Ascending aorta (tissue), 2 donors: ENCODE results near the gene NATD1. TPM values are rescaled to one million over a fixed set of nuclear protein-coding genes. Genes with fewer than 3 reads are reported as not detected.

Experiments used
- DNase-seq, 2 donors: peaks; one replicate each; pipeline ENCODE4 v3.0.0-alpha.2; 2019; ENCODE audit warnings: low spot score in 2 of 2
- H3K27ac ChIP-seq, 2 donors: fragments of 200-600 bp; sonication (generic); one replicate each; pipeline ENCODE4 v1.5.1; 2016 to 2017; ENCODE audit warnings: mild to moderate bottlenecking in 1 of 2
- H3K27me3 ChIP-seq: fragments of 200-600 bp; sonication (generic); one replicate; pipeline ENCODE4 v1.5.1; 2017
- H3K36me3 ChIP-seq, 2 donors: fragments of 200-600 bp; sonication (generic); one replicate each; pipeline ENCODE4 v1.5.1; 2016
- H3K4me1 ChIP-seq, 2 donors: fragments of 200-600 bp; sonication (generic); one replicate each; pipeline ENCODE4 v1.5.1; 2016 to 2017; ENCODE audit warnings: mild to moderate bottlenecking in 1 of 2
- H3K4me3 ChIP-seq, 2 donors: fragments of 200-600 bp; sonication (generic); one replicate each; pipeline ENCODE4 v1.5.1; 2016 to 2017; ENCODE audit warnings: mild to moderate bottlenecking in 1 of 2
- H3K9me3 ChIP-seq, 2 donors: fragments of 200-600 bp; sonication (generic); one replicate each; pipeline ENCODE4 v1.5.1; 2016
- CTCF ChIP-seq, 3 experiments: fragments of 200-600 bp in 2 of 3; fragments of 450-650 bp in 1 of 3; sonication (generic) in 2 of 3; IDR thresholded peaks; one replicate each; pipeline ENCODE4 v1.5.1; 2016 to 2019; ENCODE audit warnings: antibody characterized with exemption in 3 of 3, mild to moderate bottlenecking in 1 of 3, moderate library complexity in 1 of 3
- intact Hi-C: fragments of 100-400 bp; cut with DNase I; formaldehyde crosslinking; loops from one replicate; pipeline ENCODE4 v1.15.1; 2023
- total RNA-seq: library from RNA; depleted of rRNA; stranded (reverse); fragments of >200 nt; gene quantifications from one replicate; pipeline ENCODE4 v1.1.0, GENCODE V29; 2016

Gene NATD1
- total RNA-seq, 1 donor from 2014 or later, result 13.4 TPM

GRCh38 chr17:21215935-21216334, 37.3 kb downstream of the NATD1 start:
- intact Hi-C loops, result loop anchor here (2.0 kb wide), 1 partner anchor 49 kb away; no protein-coding TSS in a partner anchor
- DNase-seq, result no peak
- Histone ChIP-seq H3K27me3 (no peaks in the 10 kb centered on the region), H3K4me3 (no peak overlapping the region), H3K9me3 (no peaks in the 10 kb centered on the region), H3K27ac (no peak overlapping the region), H3K4me1 (peaks cover 8 to 31% of the 10 kb centered on the region in 2 donors), H3K36me3 (peaks cover 0 to 2% of the 10 kb centered on the region in 2 donors)
- no peak for TF ChIP-seq CTCF (IDR thresholded peaks at IDR 0.05)

- peaks cover 7 to 8% of the 10 kb centered on the region in 2 donors for H3K36me3 ChIP-seq
- H3K4me1 ChIP-seq, result peaks cover 8 to 34% of the 10 kb centered on the region in 2 donors
- peak overlapping the region; percentile 84 to 96 for H3K4me3 ChIP-seq
- no peaks in the 10 kb centered on the region for H3K27me3 ChIP-seq
- TF ChIP-seq CTCF (IDR thresholded peaks at IDR 0.05), result no peak
- no peak for DNase-seq
- H3K27ac ChIP-seq, result peak overlapping the region; percentile 95 to 97
- H3K9me3 ChIP-seq, result no peaks in the 10 kb centered on the region
- intact Hi-C loops, result loop anchor here (1.0 to 2.0 kb wide), 5 partner anchors 38 to 172 kb away; partner anchors contain the start of genes NATD1 and USP22
Observed at GRCh38 chr17:21214777-21215541, 38.3 kb downstream of the NATD1 start.

- Histone ChIP-seq H3K9me3 (no peaks in the 10 kb centered on the region), H3K4me3 (peak within 1 kb of the TSS; percentile 84 to 96), H3K36me3 (peaks cover 10 to 11% of the 10 kb centered on the region in 2 donors), H3K27me3 (no peaks in the 10 kb centered on the region), H3K27ac (peak within 1 kb of the TSS; percentile 95 to 97), H3K4me1 (peaks cover 8 to 34% of the 10 kb centered on the region in 2 donors)
- TF ChIP-seq CTCF (IDR thresholded peaks at IDR 0.05), result peak in 1 of 3 experiments; percentile 2
- DNase-seq, result peak; percentile 83 to 97
- intact Hi-C loops, result loop anchor here (1.0 to 2.0 kb wide), 5 partner anchors 39 to 171 kb away; partner anchors contain the start of genes NATD1 and USP22
Observed at GRCh38 chr17:21214015-21214776, 39.0 kb downstream of the NATD1 start, which contains the start of gene TMEM11. Gene TMEM11, minus strand, starts transcription at chr17:21214161. Its CDS starts 9 bp downstream, at chr17:21214152.

- Histone ChIP-seq H3K4me1 (peaks cover 8 to 34% of the 10 kb centered on the region in 2 donors), H3K36me3 (peaks cover 16 to 17% of the 10 kb centered on the region in 2 donors), H3K4me3 (peak overlapping the region; percentile 84 to 96), H3K9me3 (no peaks in the 10 kb centered on the region), H3K27me3 (no peaks in the 10 kb centered on the region), H3K27ac (peak overlapping the region; percentile 95 to 97)
- peak in 2 of 3 experiments; percentile 3 to 15 for TF ChIP-seq CTCF (IDR thresholded peaks at IDR 0.05)
- peak in 1 of 2 donors; percentile 68 for DNase-seq
- intact Hi-C loops, result loop anchor here (1.0 to 2.0 kb wide), 5 partner anchors 40 to 170 kb away; partner anchors contain the start of genes NATD1 and USP22
Observed at GRCh38 chr17:21213638-21214014, 39.6 kb downstream of the NATD1 start.

GRCh38 chr17:21212826-21213637, 40.2 kb downstream of the NATD1 start:
- peak overlapping the region; percentile 95 to 97 for H3K27ac ChIP-seq
- intact Hi-C loops, result no loop called here

More at GRCh38 chr17:21212826-21213637, 40.2 kb downstream of the NATD1 start:
- no peak for DNase-seq
- H3K4me3 ChIP-seq, result peak overlapping the region; percentile 84 to 96
- no peaks in the 10 kb centered on the region for H3K27me3 ChIP-seq
- peaks cover 17 to 22% of the 10 kb centered on the region in 2 donors for H3K36me3 ChIP-seq
- peaks cover 8 to 34% of the 10 kb centered on the region in 2 donors for H3K4me1 ChIP-seq
- no peaks in the 10 kb centered on the region for H3K9me3 ChIP-seq
- TF ChIP-seq CTCF (IDR thresholded peaks at IDR 0.05), result no peak
